Tibial nerve (tissue), 4 donors: ENCODE measurements around the gene WDR47.

Experiments
- EP300 ChIP-seq, 2 donors: sonication (generic); formaldehyde crosslinking; IDR thresholded peaks; one replicate each; pipeline ENCODE4 v1.6.1; 2017; ENCODE audit warnings: antibody characterized with exemption in 2 of 2, mild to moderate bottlenecking in 1 of 2
- POLR2A ChIP-seq, 2 donors: fragments of 450-650 bp; IDR thresholded peaks; one replicate each; pipeline ENCODE4 v1.6.1; 2017; ENCODE audit warnings: antibody characterized with exemption in 2 of 2, mild to moderate bottlenecking in 2 of 2, moderate library complexity in 2 of 2
- TF ChIP-seq, protein P1 (sequence below), 5 experiments: fragments of 200-600 bp in 3 of 5; fragments of 450-650 bp in 2 of 5; sonication (generic) in 3 of 5; IDR thresholded peaks; one replicate each; pipeline ENCODE4 v1.5.1; 2016 to 2019; ENCODE audit warnings: antibody characterized with exemption in 5 of 5, mild to moderate bottlenecking in 3 of 5, moderate library complexity in 2 of 5

DNA sequence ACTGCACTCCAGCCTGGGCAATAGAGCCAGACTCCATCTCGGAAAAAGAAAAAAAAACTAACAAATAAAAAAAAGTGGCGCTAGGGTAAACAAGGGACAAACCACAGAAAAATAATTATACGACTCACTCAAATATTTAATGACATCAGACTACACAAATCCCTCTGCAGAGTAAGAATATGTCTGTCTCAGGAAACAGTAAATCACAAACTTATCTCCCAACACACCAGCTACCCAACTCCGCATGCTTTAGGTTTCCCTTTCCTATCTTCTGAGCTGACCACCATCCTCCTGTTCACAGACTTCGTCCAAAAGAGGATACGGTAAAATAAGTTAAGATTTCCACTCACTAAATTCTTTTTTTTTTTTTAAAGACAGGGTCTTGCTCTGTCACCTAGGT is 16.2 kb downstream of the WDR47 start:
- TF ChIP-seq, protein P1, sequence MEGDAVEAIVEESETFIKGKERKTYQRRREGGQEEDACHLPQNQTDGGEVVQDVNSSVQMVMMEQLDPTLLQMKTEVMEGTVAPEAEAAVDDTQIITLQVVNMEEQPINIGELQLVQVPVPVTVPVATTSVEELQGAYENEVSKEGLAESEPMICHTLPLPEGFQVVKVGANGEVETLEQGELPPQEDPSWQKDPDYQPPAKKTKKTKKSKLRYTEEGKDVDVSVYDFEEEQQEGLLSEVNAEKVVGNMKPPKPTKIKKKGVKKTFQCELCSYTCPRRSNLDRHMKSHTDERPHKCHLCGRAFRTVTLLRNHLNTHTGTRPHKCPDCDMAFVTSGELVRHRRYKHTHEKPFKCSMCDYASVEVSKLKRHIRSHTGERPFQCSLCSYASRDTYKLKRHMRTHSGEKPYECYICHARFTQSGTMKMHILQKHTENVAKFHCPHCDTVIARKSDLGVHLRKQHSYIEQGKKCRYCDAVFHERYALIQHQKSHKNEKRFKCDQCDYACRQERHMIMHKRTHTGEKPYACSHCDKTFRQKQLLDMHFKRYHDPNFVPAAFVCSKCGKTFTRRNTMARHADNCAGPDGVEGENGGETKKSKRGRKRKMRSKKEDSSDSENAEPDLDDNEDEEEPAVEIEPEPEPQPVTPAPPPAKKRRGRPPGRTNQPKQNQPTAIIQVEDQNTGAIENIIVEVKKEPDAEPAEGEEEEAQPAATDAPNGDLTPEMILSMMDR (IDR thresholded peaks at IDR 0.05) = no peak
- TF ChIP-seq POLR2A (IDR thresholded peaks at IDR 0.05) = no peak
- no peak for TF ChIP-seq EP300 (IDR thresholded peaks at IDR 0.05)
